TTC549 (cell line): ENCODE data around the gene AP1M2.

Source experiments
- FAIRE-seq: peaks from 2 replicates; lab custom pipeline; 2012; peaks lifted over from hg19 to GRCh38; lab: Jason Lieb, UNC

Gene AP1M2

GRCh38 chr19:10587022-10587838 lies at the start of gene AP1M2:
Gene AP1M2, minus strand, starts transcription at chr19:10587312. Its CDS starts 81 bp downstream, at chr19:10587231.
- no peak for FAIRE-seq

GRCh38 chr19:10636304-10636972 lies 49.3 kb upstream of the AP1M2 start:
- FAIRE-seq = no peak

- FAIRE-seq = no peak
Measured at GRCh38 chr19:10634963-10635362, 47.9 kb upstream of the AP1M2 start.

GRCh38 chr19:10634430-10634829 lies 47.3 kb upstream of the AP1M2 start:
- FAIRE-seq = no peak

- no peak for FAIRE-seq
Measured at GRCh38 chr19:10631874-10632273, 44.8 kb upstream of the AP1M2 start.

- FAIRE-seq = no peak
Measured at GRCh38 chr19:10625762-10626138, 38.6 kb upstream of the AP1M2 start.

GRCh38 chr19:10625003-10625761 lies 38.1 kb upstream of the AP1M2 start, which contains the start of gene SLC44A2:
Gene SLC44A2, plus strand, starts transcription at chr19:10625553. Its CDS starts 81 bp downstream, at chr19:10625634.
- no peak for FAIRE-seq

- FAIRE-seq = no peak
Measured at GRCh38 chr19:10624585-10624984, 37.5 kb upstream of the AP1M2 start.

- no peak for FAIRE-seq
Measured at GRCh38 chr19:10621966-10622365, 34.9 kb upstream of the AP1M2 start.

GRCh38 chr19:10620786-10621185 lies 33.7 kb upstream of the AP1M2 start:
- FAIRE-seq = no peak

- no peak for FAIRE-seq
Measured at GRCh38 chr19:10618846-10619245, 31.7 kb upstream of the AP1M2 start.

- FAIRE-seq = no peak
Measured at GRCh38 chr19:10617409-10618121, 30.5 kb upstream of the AP1M2 start.

GRCh38 chr19:10615429-10616023 lies 28.4 kb upstream of the AP1M2 start:
- FAIRE-seq = no peak

GRCh38 chr19:10612499-10613119 lies 25.5 kb upstream of the AP1M2 start:
- FAIRE-seq = no peak

- FAIRE-seq = no peak
Measured at GRCh38 chr19:10611907-10612306, 24.8 kb upstream of the AP1M2 start.

GRCh38 chr19:10604460-10604980 lies 17.4 kb upstream of the AP1M2 start:
- no peak for FAIRE-seq

GRCh38 chr19:10603873-10604459 lies 16.9 kb upstream of the AP1M2 start:
- no peak for FAIRE-seq

- no peak for FAIRE-seq
Measured at GRCh38 chr19:10603084-10603872, 16.2 kb upstream of the AP1M2 start.

GRCh38 chr19:10602330-10603083 lies 15.4 kb upstream of the AP1M2 start:
- no peak for FAIRE-seq
